Thyroid gland (tissue), 4 donors: ENCODE results near the gene GAL3ST2. TPM values are rescaled to one million over a fixed set of nuclear protein-coding genes. Genes with fewer than 3 reads are reported as not detected.

Experiments used
- DNase-seq, 2 donors: peaks; one replicate each; pipeline ENCODE4 v3.0.0-alpha.2; 2019
- H3K27ac ChIP-seq, 3 donors: fragments of 200-600 bp; sonication (generic); 1 replicate in 2 of 3; 2 replicates in 1 of 3; pipeline ENCODE4 v1.5.1; 2016 to 2019; ENCODE audit warnings: mild to moderate bottlenecking in 1 of 3, moderate library complexity in 1 of 3
- H3K27me3 ChIP-seq: fragments of 200-600 bp; sonication (generic); one replicate; pipeline ENCODE4 v1.5.1; 2019
- H3K36me3 ChIP-seq, 2 donors: fragments of 200-600 bp; sonication (generic); one replicate each; pipeline ENCODE4 v1.5.1; 2016 to 2019
- H3K4me1 ChIP-seq, 2 donors: fragments of 200-600 bp; sonication (generic); one replicate each; pipeline ENCODE4 v1.5.1; 2017 to 2019
- H3K4me3 ChIP-seq, 3 donors: fragments of 200-600 bp; sonication (generic); replicated peaks in 1 of 3; 1 replicate in 2 of 3; 2 replicates in 1 of 3; pipeline ENCODE4 v1.5.1; 2016; ENCODE audit warnings: mild to moderate bottlenecking in 1 of 3
- H3K9me3 ChIP-seq: fragments of 200-600 bp; sonication (generic); one replicate; pipeline ENCODE4 v1.5.1; 2017
- CTCF ChIP-seq, 6 experiments: fragments of 200-600 bp in 3 of 6; fragments of 450-650 bp in 3 of 6; sonication (generic) in 3 of 6; IDR thresholded peaks; one replicate each; pipeline ENCODE4 v1.5.1; 2016 to 2019; ENCODE audit warnings: antibody characterized with exemption in 6 of 6, mild to moderate bottlenecking in 2 of 6, inconsistent platforms in 1 of 6, moderate library complexity in 1 of 6
- POLR2A ChIP-seq, 2 donors: fragments of 450-650 bp; IDR thresholded peaks; one replicate each; pipeline ENCODE4 v1.6.1; 2017; ENCODE audit warnings: antibody characterized with exemption in 2 of 2, mild to moderate bottlenecking in 2 of 2, moderate library complexity in 1 of 2
- WGBS, 2 donors: methylation state at CpG; one replicate each; pipeline ENCODE4 v1.1.5; 2017; 5-methylcytosine and 5-hydroxymethylcytosine counted together
- intact Hi-C: fragments of 100-400 bp; cut with DNase I; formaldehyde crosslinking; loops from one replicate; pipeline ENCODE4 v1.15.1; 2023
- total RNA-seq, 4 donors: library from RNA; depleted of rRNA; stranded (reverse); fragments of >200 nt; gene quantifications; one replicate each; pipeline ENCODE4 v1.2.3, GENCODE V29; 2016

Gene GAL3ST2
- total RNA-seq, 4 donors from 2014 or later = not detected

DNA sequence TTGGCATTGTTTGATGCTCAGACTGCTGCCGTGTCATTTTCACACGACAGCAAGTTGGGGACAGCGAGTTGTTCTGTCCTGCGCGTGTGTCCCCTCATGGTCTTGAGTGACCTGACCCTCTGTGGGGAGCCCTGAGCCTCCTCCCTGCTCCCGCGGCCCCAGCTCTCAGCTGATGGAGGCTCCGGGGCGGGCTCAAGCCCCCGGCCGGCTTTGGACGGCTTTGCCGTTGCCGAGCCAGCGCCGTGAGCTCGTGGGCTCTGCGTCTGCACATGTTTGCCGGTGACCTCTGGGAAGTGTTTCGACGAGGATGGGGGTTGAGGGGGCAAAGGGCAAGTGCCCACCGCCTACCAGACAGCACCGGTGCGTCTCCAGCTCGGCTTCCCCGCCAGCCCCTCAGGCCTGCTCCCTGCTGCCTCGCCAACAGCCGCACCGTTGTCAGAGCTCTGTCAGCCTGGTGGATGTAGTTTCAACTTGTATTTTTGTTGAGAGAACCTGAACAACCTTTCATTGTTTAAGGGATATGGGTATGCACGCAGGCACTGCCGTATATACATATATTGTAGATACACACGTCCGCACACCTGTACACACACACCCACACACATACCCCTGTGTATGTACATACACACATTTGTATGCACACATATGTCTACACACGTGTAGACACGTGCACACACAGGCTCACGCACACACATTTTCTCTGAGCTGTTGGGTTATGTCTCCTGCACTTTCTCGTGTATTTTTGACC, 68.4 kb downstream of the GAL3ST2 start:
- Histone ChIP-seq H3K4me3 (no peak overlapping the region), H3K36me3 (no peaks in the 10 kb centered on the region), H3K27me3 (no peaks in the 10 kb centered on the region), H3K4me1 (peaks cover 3 to 7% of the 10 kb centered on the region in 2 donors), H3K9me3 (no peaks in the 10 kb centered on the region), H3K27ac (peak overlapping the region in 1 of 3 donors; percentile 28)
- no peak for DNase-seq
- intact Hi-C loops = no loop called here
- TF ChIP-seq CTCF (IDR thresholded peaks at IDR 0.05) (no peak), POLR2A (IDR thresholded peaks at IDR 0.05) (no peak)
- WGBS, 2 donors = 80 to 89% methylated on average over 24 to 36 of the region's 37 CpGs

GRCh38 chr2:241846406-241846805, 69.8 kb downstream of the GAL3ST2 start:
- WGBS, 2 donors = 88 to 91% methylated on average over 22 of the region's 22 CpGs
- intact Hi-C loops = no loop called here
- H3K4me3 ChIP-seq = no peak overlapping the region
- H3K36me3 ChIP-seq = no peaks in the 10 kb centered on the region
- no peaks in the 10 kb centered on the region for H3K27me3 ChIP-seq
- TF ChIP-seq POLR2A (IDR thresholded peaks at IDR 0.05) (no peak), CTCF (IDR thresholded peaks at IDR 0.05) (no peak)
- DNase-seq = no peak
- H3K27ac ChIP-seq = no peak overlapping the region
- H3K4me1 ChIP-seq = peaks cover 3 to 7% of the 10 kb centered on the region in 2 donors
- H3K9me3 ChIP-seq = no peaks in the 10 kb centered on the region

- no peaks in the 10 kb centered on the region for H3K27me3 ChIP-seq
- no peak for DNase-seq
- H3K27ac ChIP-seq = no peak overlapping the region
- H3K9me3 ChIP-seq = no peaks in the 10 kb centered on the region
- peaks cover 3 to 7% of the 10 kb centered on the region in 2 donors for H3K4me1 ChIP-seq
- H3K4me3 ChIP-seq = no peak overlapping the region
- intact Hi-C loops = no loop called here
- WGBS, 2 donors = 89 to 97% methylated on average over 19 to 33 of the region's 39 CpGs
- TF ChIP-seq POLR2A (IDR thresholded peaks at IDR 0.05) (no peak), CTCF (IDR thresholded peaks at IDR 0.05) (no peak)
- no peaks in the 10 kb centered on the region for H3K36me3 ChIP-seq
Observed at GRCh38 chr2:241848761-241849615, 72.4 kb downstream of the GAL3ST2 start.

DNA sequence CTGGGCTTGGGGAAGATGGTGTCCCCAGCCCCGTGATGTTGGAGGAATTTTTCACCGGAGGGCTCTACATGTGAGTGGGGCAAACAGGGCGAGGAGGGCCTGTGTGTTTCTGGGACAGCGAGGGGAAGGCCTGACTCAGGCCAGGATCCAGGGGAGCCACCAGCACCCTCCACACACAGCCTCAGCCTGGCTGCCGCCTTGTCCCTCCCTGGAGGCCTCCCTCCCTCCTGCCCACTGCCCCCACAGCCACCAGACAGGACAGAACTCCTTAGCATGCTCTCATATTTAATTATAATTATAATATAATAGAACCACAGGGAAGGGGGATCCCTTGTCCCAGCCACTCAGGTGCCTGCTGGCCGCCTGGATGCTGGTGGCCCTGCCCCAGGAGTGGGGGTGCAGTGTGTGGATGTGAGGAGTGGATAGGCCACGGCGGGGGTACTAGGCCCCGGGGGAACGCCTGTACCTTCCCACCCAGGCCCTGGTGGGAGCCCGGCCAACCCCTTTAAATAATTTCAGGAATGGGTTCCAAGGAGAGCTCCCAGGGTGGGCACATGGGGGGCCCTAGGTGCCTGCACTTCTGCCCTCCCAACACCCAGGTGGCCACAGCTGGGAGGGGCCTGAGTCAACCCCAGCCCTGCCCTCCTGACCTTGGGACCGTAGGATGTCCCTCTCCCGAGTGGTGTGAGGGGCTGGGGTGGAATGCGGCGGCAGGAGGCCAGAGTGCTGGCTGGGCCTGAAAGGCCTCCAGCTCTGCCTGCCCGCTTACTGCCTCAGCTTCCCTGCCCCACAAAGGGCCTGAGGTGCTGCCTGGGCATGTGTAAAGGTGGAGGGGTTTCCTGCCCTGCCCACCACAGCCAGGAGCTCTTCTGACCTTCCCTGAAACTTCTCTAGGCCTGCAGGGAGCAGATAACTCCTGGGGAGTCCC, 73.3 kb downstream of the GAL3ST2 start:
- Histone ChIP-seq H3K4me1 (peaks cover 1% of the 10 kb centered on the region in 2 donors), H3K9me3 (no peaks in the 10 kb centered on the region), H3K4me3 (no peak overlapping the region), H3K36me3 (no peaks in the 10 kb centered on the region), H3K27ac (no peak overlapping the region), H3K27me3 (no peaks in the 10 kb centered on the region)
- no peak for DNase-seq
- WGBS, 2 donors = 93 to 95% methylated on average over 11 to 15 of the region's 16 CpGs
- intact Hi-C loops = no loop called here
- no peak for TF ChIP-seq POLR2A (IDR thresholded peaks at IDR 0.05)
- TF ChIP-seq CTCF (IDR thresholded peaks at IDR 0.05) = no peak
